Loucy (cell line): Measurements from ENCODE around the gene TKT.

Source experiments
- H2AFZ ChIP-seq: fragments of 200-600 bp; sonication (generic); 2 replicates; pipeline ENCODE4 v1.6.0; 2016; ENCODE audit warnings: antibody characterized with exemption, mild to moderate bottlenecking, low read length, moderate library complexity
- H3F3A ChIP-seq: fragments of 200-600 bp; 2 replicates; pipeline ENCODE4 v1.6.0; 2016; ENCODE audit warnings: antibody characterized with exemption, low read depth, mild to moderate bottlenecking
- H3K27me3 ChIP-seq: fragments of 200-600 bp; sonication (generic); 2 replicates; pipeline ENCODE4 v1.6.1; 2014; ENCODE audit warnings: low read length, mild to moderate bottlenecking; ENCODE audit not compliant: insufficient read depth, poor library complexity, severe bottlenecking
- H3K36me3 ChIP-seq: fragments of 200-600 bp; sonication (generic); 2 replicates; pipeline ENCODE4 v1.6.1; 2016; ENCODE audit warnings: low read length; ENCODE audit not compliant: insufficient read depth
- H3K4me1 ChIP-seq: fragments of 200-600 bp; sonication (generic); 2 replicates; pipeline ENCODE4 v1.5.1; 2014; ENCODE audit warnings: low read length, mild to moderate bottlenecking; ENCODE audit not compliant: insufficient read depth, poor library complexity, severe bottlenecking
- H3K4me2 ChIP-seq: fragments of 200-600 bp; sonication (generic); 2 replicates; pipeline ENCODE4 v1.6.0; 2014; ENCODE audit warnings: antibody characterized with exemption, low read length, low read depth, mild to moderate bottlenecking; ENCODE audit not compliant: poor library complexity, severe bottlenecking
- H3K4me3 ChIP-seq: fragments of 200-600 bp; sonication (generic); 2 replicates; pipeline ENCODE4 v1.5.1; 2014; ENCODE audit warnings: low read length, mild to moderate bottlenecking, mixed read lengths; ENCODE audit not compliant: poor library complexity, severe bottlenecking
- H3K79me2 ChIP-seq: fragments of 200-600 bp; sonication (generic); 2 replicates; pipeline ENCODE4 v1.6.1; 2014; ENCODE audit warnings: low read length; ENCODE audit not compliant: insufficient read depth
- H3K9ac ChIP-seq: fragments of 200-600 bp; sonication (generic); 2 replicates; pipeline ENCODE4 v1.6.0; 2014; ENCODE audit warnings: mild to moderate bottlenecking, low read depth, low read length, moderate library complexity; ENCODE audit not compliant: poor library complexity, severe bottlenecking
- H3K9me2 ChIP-seq: fragments of 200-600 bp; sonication (generic); replicated peaks from 2 replicates; pipeline ENCODE4 v1.6.1; 2016; ENCODE audit warnings: low read depth, low read length, mixed read lengths
- H3K9me3 ChIP-seq: fragments of 200-600 bp; sonication (generic); 2 replicates; pipeline ENCODE4 v1.6.1; 2014; ENCODE audit warnings: mild to moderate bottlenecking, antibody characterized with exemption, low read length, low read depth; ENCODE audit not compliant: insufficient read depth
- H4K20me1 ChIP-seq: fragments of 200-600 bp; sonication (generic); 2 replicates; pipeline ENCODE4 v1.6.0; 2014; ENCODE audit warnings: antibody characterized with exemption, low read length, mild to moderate bottlenecking; ENCODE audit not compliant: insufficient read depth, poor library complexity, severe bottlenecking
- EZH2phosphoT487 ChIP-seq: fragments of 200-600 bp; IDR thresholded peaks from 2 replicates; pipeline ENCODE4 v1.6.1; 2018; ENCODE audit warnings: antibody characterized with exemption, mild to moderate bottlenecking, moderate library complexity, borderline replicate concordance
- TF ChIP-seq, protein P1 (sequence below): fragments of 200-600 bp; sonication (generic); conservative IDR thresholded peaks from 2 replicates; pipeline ENCODE4 v1.5.1; 2014; ENCODE audit warnings: mild to moderate bottlenecking, antibody characterized with exemption, low read length

TKT gene

DNA sequence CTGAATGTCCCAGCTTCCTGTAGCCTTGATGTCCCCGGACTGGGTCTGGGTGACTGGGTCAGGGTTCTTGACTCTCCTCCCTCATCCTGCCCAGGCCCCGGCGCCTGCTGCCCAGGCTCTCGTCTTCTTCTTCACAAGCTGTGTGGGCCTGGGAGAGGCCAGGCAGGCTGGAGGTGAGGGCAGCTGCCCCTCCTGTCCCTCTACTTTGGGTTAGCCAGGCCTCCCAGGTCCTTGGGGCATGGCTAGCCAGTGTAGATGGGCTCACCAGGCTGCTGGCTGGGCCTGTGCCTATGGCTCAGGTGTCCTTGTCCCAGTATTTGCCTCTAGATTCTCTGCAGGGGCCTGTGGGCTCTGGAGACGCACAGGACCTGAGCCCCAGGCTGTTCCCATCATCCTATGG, 31.8 kb downstream of the TKT start:
- no peak overlapping the region for H3K4me2 ChIP-seq
- no peaks in the 10 kb centered on the region for H3K27me3 ChIP-seq
- H3K36me3 ChIP-seq, result peaks cover 52% of the 10 kb centered on the region; the same call in 1 of the 2 replicates
- no peak overlapping the region for H3K4me3 ChIP-seq
- H4K20me1 ChIP-seq, result no peaks in the 10 kb centered on the region
- TF ChIP-seq EZH2phosphoT487, result no peak
- TF ChIP-seq, protein P1, sequence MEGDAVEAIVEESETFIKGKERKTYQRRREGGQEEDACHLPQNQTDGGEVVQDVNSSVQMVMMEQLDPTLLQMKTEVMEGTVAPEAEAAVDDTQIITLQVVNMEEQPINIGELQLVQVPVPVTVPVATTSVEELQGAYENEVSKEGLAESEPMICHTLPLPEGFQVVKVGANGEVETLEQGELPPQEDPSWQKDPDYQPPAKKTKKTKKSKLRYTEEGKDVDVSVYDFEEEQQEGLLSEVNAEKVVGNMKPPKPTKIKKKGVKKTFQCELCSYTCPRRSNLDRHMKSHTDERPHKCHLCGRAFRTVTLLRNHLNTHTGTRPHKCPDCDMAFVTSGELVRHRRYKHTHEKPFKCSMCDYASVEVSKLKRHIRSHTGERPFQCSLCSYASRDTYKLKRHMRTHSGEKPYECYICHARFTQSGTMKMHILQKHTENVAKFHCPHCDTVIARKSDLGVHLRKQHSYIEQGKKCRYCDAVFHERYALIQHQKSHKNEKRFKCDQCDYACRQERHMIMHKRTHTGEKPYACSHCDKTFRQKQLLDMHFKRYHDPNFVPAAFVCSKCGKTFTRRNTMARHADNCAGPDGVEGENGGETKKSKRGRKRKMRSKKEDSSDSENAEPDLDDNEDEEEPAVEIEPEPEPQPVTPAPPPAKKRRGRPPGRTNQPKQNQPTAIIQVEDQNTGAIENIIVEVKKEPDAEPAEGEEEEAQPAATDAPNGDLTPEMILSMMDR, result no peak
- no peak overlapping the region for H3K9ac ChIP-seq
- H3K4me1 ChIP-seq, result no peaks in the 10 kb centered on the region
- H3K9me2 ChIP-seq, result no peaks in the 10 kb centered on the region
- H3K79me2 ChIP-seq, result no peaks in the 10 kb centered on the region
- H3F3A ChIP-seq, result no peaks in the 10 kb centered on the region
- no peak overlapping the region for H2AFZ ChIP-seq
- H3K9me3 ChIP-seq, result no peaks in the 10 kb centered on the region

DNA sequence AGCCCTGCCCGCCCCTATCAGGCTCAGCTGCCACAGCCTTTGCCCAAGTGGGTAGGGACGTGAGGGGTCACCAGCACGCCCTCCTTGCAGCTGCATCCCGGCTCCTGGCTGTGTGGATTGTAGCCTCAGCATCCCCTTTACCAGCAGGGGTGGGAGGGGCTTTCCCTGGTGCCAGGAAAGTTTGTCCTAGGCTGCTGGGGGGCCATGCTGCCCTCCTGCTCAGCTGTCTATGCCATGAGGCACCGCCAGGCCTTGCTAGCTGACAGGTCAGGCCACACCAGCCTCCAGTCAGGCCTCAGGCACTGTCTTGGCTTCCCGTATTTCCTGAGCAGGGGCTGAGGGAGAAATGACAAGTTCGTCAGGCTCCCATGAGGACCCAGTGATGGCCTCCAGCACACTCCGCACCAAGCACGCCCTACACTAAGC, 32.3 kb downstream of the TKT start:
- H3K36me3 ChIP-seq, result peaks cover 48% of the 10 kb centered on the region; the same call in 1 of the 2 replicates

DNA sequence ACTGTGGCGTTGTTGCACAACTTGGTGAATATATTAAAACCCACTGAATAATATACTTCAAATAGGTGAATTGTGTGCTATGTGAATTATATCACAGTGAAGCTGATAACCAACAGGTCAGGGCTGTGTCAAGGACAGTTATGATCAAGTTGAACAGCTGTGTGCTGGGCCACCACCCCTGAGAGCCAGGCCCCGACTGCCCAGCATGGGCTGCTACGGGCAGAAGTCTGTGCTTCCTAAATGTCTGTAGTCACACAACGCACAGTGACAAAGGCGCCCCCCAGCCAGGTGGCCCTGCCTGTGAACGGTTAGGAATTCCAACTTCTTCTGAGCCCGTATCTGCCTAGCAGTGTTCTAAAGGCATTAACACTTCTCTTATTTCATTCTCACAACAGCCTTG, 32.8 kb downstream of the TKT start:
- Histone ChIP-seq H2AFZ (no peak overlapping the region), H3K4me3 (no peak overlapping the region), H3K9me3 (no peaks in the 10 kb centered on the region), H3K4me1 (no peaks in the 10 kb centered on the region), H3K9ac (no peak overlapping the region), H3K36me3 (peaks cover 42% of the 10 kb centered on the region; the same call in 1 of the 2 replicates), H4K20me1 (no peaks in the 10 kb centered on the region), H3F3A (no peaks in the 10 kb centered on the region), H3K79me2 (no peaks in the 10 kb centered on the region), H3K9me2 (no peaks in the 10 kb centered on the region), H3K27me3 (no peaks in the 10 kb centered on the region), H3K4me2 (no peak overlapping the region)
- no peak for TF ChIP-seq EZH2phosphoT487
- TF ChIP-seq, protein P1, result no peak

More for the DNA sequence above, 32.3 kb downstream of the TKT start:
- no peak overlapping the region for H3K4me2 ChIP-seq
- H3K27me3 ChIP-seq, result no peaks in the 10 kb centered on the region
- no peaks in the 10 kb centered on the region for H3K9me2 ChIP-seq
- H4K20me1 ChIP-seq, result no peaks in the 10 kb centered on the region
- H3K9ac ChIP-seq, result no peak overlapping the region
- H3K79me2 ChIP-seq, result no peaks in the 10 kb centered on the region
- H2AFZ ChIP-seq, result no peak overlapping the region
- H3F3A ChIP-seq, result no peaks in the 10 kb centered on the region
- H3K4me1 ChIP-seq, result no peaks in the 10 kb centered on the region
- H3K4me3 ChIP-seq, result no peak overlapping the region
- TF ChIP-seq, protein P1, result no peak
- no peak for TF ChIP-seq EZH2phosphoT487
- H3K9me3 ChIP-seq, result no peaks in the 10 kb centered on the region
